T-helper 17 cell (primary cell): ENCODE results near the gene B3GNT2. TPM values are rescaled to one million over a fixed set of nuclear protein-coding genes. Genes with fewer than 3 reads are reported as not detected.
A peak's percentile ranks its signal among the peaks of the same experiment; 100 is the strongest.

Experiments
- ATAC-seq: fragments of 150-1000 bp; cut with Tn5 transposase; 2 replicates; pipeline ENCODE4 v1.10.0; 2021; ENCODE audit warnings: mild to moderate bottlenecking, moderate library complexity
- DNase-seq, 3 donors: peaks; one replicate each; pipeline versions ENCODE4 v3.0.0 to v3.0.0-alpha.2; 2020 to 2021
- H3K9me3 ChIP-seq: one replicate; pipeline ENCODE4 v1.7.0; 2013; ENCODE audit warnings: low read length, mild to moderate bottlenecking; ENCODE audit not compliant: control insufficient read depth, poor library complexity, severe bottlenecking
- H3K27ac Mint-ChIP-seq: one replicate; pipeline ENCODE4 v1.8.0; 2022; ENCODE audit warnings: mild to moderate bottlenecking, moderate library complexity, mixed read lengths
- H3K27me3 Mint-ChIP-seq: one replicate; pipeline ENCODE4 v1.8.0; 2022; ENCODE audit warnings: mixed read lengths
- H3K36me3 Mint-ChIP-seq: one replicate; pipeline ENCODE4 v1.8.0; 2022; ENCODE audit warnings: low read depth, mixed read lengths
- H3K4me1 Mint-ChIP-seq: one replicate; pipeline ENCODE4 v1.8.0; 2022; ENCODE audit warnings: mild to moderate bottlenecking, mixed read lengths
- H3K4me3 Mint-ChIP-seq: one replicate; pipeline ENCODE4 v1.8.0; 2022; ENCODE audit warnings: mild to moderate bottlenecking, moderate library complexity, mixed read lengths
- total RNA-seq, 4 donors: library from RNA in 2 of 4; stranded (reverse) in 2 of 4; gene quantifications; one replicate each; pipeline ENCODE4 v1.2.3 and lab custom pipeline; 2022 to 2026

The B3GNT2 gene
- total RNA-seq, 2 donors from 2014 or later: 39.1 to 43.9 TPM

- no peak overlapping the region for H3K4me3 Mint-ChIP-seq
- no peak for DNase-seq
- H3K27me3 Mint-ChIP-seq: no peaks in the 10 kb centered on the region
- H3K36me3 Mint-ChIP-seq: no peaks in the 10 kb centered on the region
- no peaks in the 10 kb centered on the region for H3K9me3 ChIP-seq
- no peak for ATAC-seq
- peak overlapping the region; percentile 5 for H3K27ac Mint-ChIP-seq
- peaks cover 73% of the 10 kb centered on the region for H3K4me1 Mint-ChIP-seq
These were observed 7.5 kb downstream of the B3GNT2 start for GRCh38 chr2:62203459-62203858.

- no peak for ATAC-seq
- peaks cover 69% of the 10 kb centered on the region for H3K4me1 Mint-ChIP-seq
- no peaks in the 10 kb centered on the region for H3K27me3 Mint-ChIP-seq
- no peaks in the 10 kb centered on the region for H3K9me3 ChIP-seq
- DNase-seq: no peak
- H3K4me3 Mint-ChIP-seq: no peak overlapping the region
- no peaks in the 10 kb centered on the region for H3K36me3 Mint-ChIP-seq
- no peak overlapping the region for H3K27ac Mint-ChIP-seq
These were observed 9.1 kb downstream of the B3GNT2 start for GRCh38 chr2:62204998-62205496.

- no peaks in the 10 kb centered on the region for H3K36me3 Mint-ChIP-seq
- no peak for DNase-seq
- no peak overlapping the region for H3K27ac Mint-ChIP-seq
- H3K4me1 Mint-ChIP-seq: peaks cover 64% of the 10 kb centered on the region
- no peak for ATAC-seq
- no peaks in the 10 kb centered on the region for H3K9me3 ChIP-seq
- no peaks in the 10 kb centered on the region for H3K27me3 Mint-ChIP-seq
- H3K4me3 Mint-ChIP-seq: no peak overlapping the region
These were observed 9.6 kb downstream of the B3GNT2 start for GRCh38 chr2:62205554-62205953.

- Mint-ChIP-seq H3K36me3 (no peaks in the 10 kb centered on the region), H3K4me3 (no peak overlapping the region), H3K27ac (no peak overlapping the region), H3K4me1 (peaks cover 60% of the 10 kb centered on the region), H3K27me3 (no peaks in the 10 kb centered on the region)
- no peaks in the 10 kb centered on the region for H3K9me3 ChIP-seq
- ATAC-seq: no peak
- DNase-seq: no peak
These were observed 10.1 kb downstream of the B3GNT2 start for GRCh38 chr2:62206024-62206423.

GRCh38 chr2:62207491-62207890 lies 11.6 kb downstream of the B3GNT2 start:
- DNase-seq (no peak), ATAC-seq (no peak)
- no peaks in the 10 kb centered on the region for H3K27me3 Mint-ChIP-seq
- H3K27ac Mint-ChIP-seq: no peak overlapping the region
- H3K9me3 ChIP-seq: no peaks in the 10 kb centered on the region
- peaks cover 4% of the 10 kb centered on the region for H3K36me3 Mint-ChIP-seq
- peaks cover 49% of the 10 kb centered on the region for H3K4me1 Mint-ChIP-seq
- H3K4me3 Mint-ChIP-seq: no peak overlapping the region

- H3K4me1 Mint-ChIP-seq: peaks cover 44% of the 10 kb centered on the region
- H3K27me3 Mint-ChIP-seq: no peaks in the 10 kb centered on the region
- DNase-seq: no peak
- H3K9me3 ChIP-seq: no peaks in the 10 kb centered on the region
- no peak for ATAC-seq
- no peak overlapping the region for H3K4me3 Mint-ChIP-seq
- peaks cover 4% of the 10 kb centered on the region for H3K36me3 Mint-ChIP-seq
- no peak overlapping the region for H3K27ac Mint-ChIP-seq
These were observed 12.3 kb downstream of the B3GNT2 start for GRCh38 chr2:62208074-62208757.

GRCh38 chr2:62208758-62209114 lies 12.8 kb downstream of the B3GNT2 start:
- no peak overlapping the region for H3K4me3 Mint-ChIP-seq
- H3K36me3 Mint-ChIP-seq: peaks cover 6% of the 10 kb centered on the region
- H3K27me3 Mint-ChIP-seq: no peaks in the 10 kb centered on the region
- H3K4me1 Mint-ChIP-seq: peaks cover 44% of the 10 kb centered on the region
- H3K9me3 ChIP-seq: no peaks in the 10 kb centered on the region
- no peak overlapping the region for H3K27ac Mint-ChIP-seq
- DNase-seq (no peak), ATAC-seq (peak; percentile 33)

- Mint-ChIP-seq H3K27me3 (no peaks in the 10 kb centered on the region), H3K4me3 (no peak overlapping the region), H3K4me1 (peaks cover 50% of the 10 kb centered on the region), H3K36me3 (peaks cover 13% of the 10 kb centered on the region), H3K27ac (peak overlapping the region; percentile 12)
- H3K9me3 ChIP-seq: no peaks in the 10 kb centered on the region
- no peak for DNase-seq
- no peak for ATAC-seq
These were observed 13.6 kb downstream of the B3GNT2 start for GRCh38 chr2:62209427-62209991.

- H3K27ac Mint-ChIP-seq: peak overlapping the region; percentile 49
These were observed 19.6 kb downstream of the B3GNT2 start for GRCh38 chr2:62215306-62216064.

GRCh38 chr2:62216113-62216512 lies 20.2 kb downstream of the B3GNT2 start:
- Mint-ChIP-seq H3K36me3 (peaks cover 13% of the 10 kb centered on the region), H3K4me1 (peaks cover 44% of the 10 kb centered on the region), H3K4me3 (no peak overlapping the region), H3K27me3 (no peaks in the 10 kb centered on the region), H3K27ac (peak overlapping the region; percentile 49)
- DNase-seq (no peak), ATAC-seq (no peak)
- H3K9me3 ChIP-seq: no peaks in the 10 kb centered on the region

More at GRCh38 chr2:62215306-62216064, 19.6 kb downstream of the B3GNT2 start:
- H3K4me1 Mint-ChIP-seq: peaks cover 38% of the 10 kb centered on the region
- no peak overlapping the region for H3K4me3 Mint-ChIP-seq
- ATAC-seq (no peak), DNase-seq (no peak)
- H3K36me3 Mint-ChIP-seq: peaks cover 13% of the 10 kb centered on the region
- no peaks in the 10 kb centered on the region for H3K9me3 ChIP-seq
- no peaks in the 10 kb centered on the region for H3K27me3 Mint-ChIP-seq

- Mint-ChIP-seq H3K27ac (peak overlapping the region; percentile 49), H3K27me3 (no peaks in the 10 kb centered on the region), H3K4me3 (no peak overlapping the region), H3K4me1 (peaks cover 46% of the 10 kb centered on the region), H3K36me3 (peaks cover 13% of the 10 kb centered on the region)
- DNase-seq: no peak
- H3K9me3 ChIP-seq: no peaks in the 10 kb centered on the region
- no peak for ATAC-seq
These were observed 20.7 kb downstream of the B3GNT2 start for GRCh38 chr2:62216616-62217015.

GRCh38 chr2:62217421-62217820 lies 21.5 kb downstream of the B3GNT2 start:
- ATAC-seq (no peak), DNase-seq (no peak)
- Mint-ChIP-seq H3K36me3 (peaks cover 13% of the 10 kb centered on the region), H3K4me1 (peaks cover 52% of the 10 kb centered on the region), H3K27ac (peak overlapping the region; percentile 49), H3K4me3 (no peak overlapping the region), H3K27me3 (no peaks in the 10 kb centered on the region)
- H3K9me3 ChIP-seq: no peaks in the 10 kb centered on the region

- no peak overlapping the region for H3K4me3 Mint-ChIP-seq
- H3K4me1 Mint-ChIP-seq: peaks cover 54% of the 10 kb centered on the region
- DNase-seq (no peak), ATAC-seq (no peak)
- peaks cover 12% of the 10 kb centered on the region for H3K36me3 Mint-ChIP-seq
- no peaks in the 10 kb centered on the region for H3K9me3 ChIP-seq
- no peaks in the 10 kb centered on the region for H3K27me3 Mint-ChIP-seq
- no peak overlapping the region for H3K27ac Mint-ChIP-seq
These were observed 22.1 kb downstream of the B3GNT2 start for GRCh38 chr2:62217970-62218369.
